ENCODE results near the gene STATH.

DNA sequence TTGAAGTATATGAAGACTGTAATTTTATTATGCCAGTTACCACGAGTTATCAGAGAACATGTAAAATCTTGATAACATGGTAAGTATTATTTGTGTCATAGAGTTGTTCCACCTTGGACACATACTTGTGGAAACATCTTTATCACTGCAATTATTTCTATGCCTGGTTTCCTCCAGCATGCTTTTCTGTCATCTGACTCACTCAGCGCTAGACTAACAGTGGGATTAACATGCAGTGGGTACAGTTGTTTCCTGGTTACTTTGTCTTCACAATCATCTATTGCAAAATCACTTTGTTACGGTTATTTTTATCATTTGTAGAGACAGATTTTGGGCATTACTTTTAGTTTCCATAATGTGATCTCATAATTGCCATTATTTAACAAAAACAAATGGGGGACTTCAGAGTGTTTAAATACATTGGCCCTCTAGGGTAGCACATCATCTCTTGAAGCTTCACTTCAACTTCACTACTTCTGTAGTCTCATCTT is at the start of gene STATH:
- TF ChIP-seq EZH2 (IDR thresholded peaks at IDR 0.05; ENCODE audit: borderline replicate concordance, insufficient read depth, low read depth, low read length, poor library complexity, severe bottlenecking) (no peak), CTCF (IDR thresholded peaks at IDR 0.05) (no peak)
